Activated T-helper 1 cell treated with Interleukin-2 at 50 U/mL for 16 hours (primary cell): Measurements from ENCODE around the gene ACSL1.
"Not testable (repeated sequence)": the region's sequence is repeated elsewhere in the genome, so short reads cannot be mapped to it uniquely, and the experiment has no call there.

Experiments
- DNase-seq: peaks from one replicate; pipeline ENCODE4 v3.0.0-alpha.2; 2020; ENCODE audit warnings: low read depth

The ACSL1 gene

GRCh38 chr4:184751585-184751956 lies 74.2 kb downstream of the ACSL1 start:
- DNase-seq, result no peak

- no peak for DNase-seq
These were observed 74.7 kb downstream of the ACSL1 start for GRCh38 chr4:184750926-184751584.

GRCh38 chr4:184748251-184748652 lies 77.5 kb downstream of the ACSL1 start:
- no peak for DNase-seq

- no peak for DNase-seq
These were observed 78.5 kb downstream of the ACSL1 start for GRCh38 chr4:184747034-184747830.

- DNase-seq, result peak; percentile 37
These were observed 79.7 kb downstream of the ACSL1 start for GRCh38 chr4:184745831-184746795.

- DNase-seq, result no peak
These were observed 81.5 kb downstream of the ACSL1 start for GRCh38 chr4:184744236-184744635.

GRCh38 chr4:184743650-184744049 lies 82.1 kb downstream of the ACSL1 start:
- DNase-seq, result no peak

- not testable (repeated sequence) for DNase-seq
These were observed 84.1 kb downstream of the ACSL1 start for GRCh38 chr4:184741651-184742050.

GRCh38 chr4:184740980-184741391 lies 84.8 kb downstream of the ACSL1 start:
- no peak for DNase-seq

- DNase-seq, result not testable (repeated sequence)
These were observed 86.2 kb downstream of the ACSL1 start for GRCh38 chr4:184739575-184739974.

GRCh38 chr4:184734758-184735157 lies 91.0 kb downstream of the ACSL1 start:
- DNase-seq, result no peak

GRCh38 chr4:184733654-184734524 lies 91.9 kb downstream of the ACSL1 start, which contains the start of gene CENPU:
Gene CENPU, minus strand, starts transcription at chr4:184734096. Its CDS starts 34 bp downstream, at chr4:184734062.
- DNase-seq, result peak; percentile 94

GRCh38 chr4:184732126-184732525 lies 93.6 kb downstream of the ACSL1 start:
- DNase-seq, result no peak

- no peak for DNase-seq
These were observed 94.7 kb downstream of the ACSL1 start for GRCh38 chr4:184731056-184731455.

- no peak for DNase-seq
These were observed 95.8 kb downstream of the ACSL1 start for GRCh38 chr4:184729946-184730345.

- no peak for DNase-seq
These were observed 96.9 kb downstream of the ACSL1 start for GRCh38 chr4:184728858-184729257.

GRCh38 chr4:184727430-184727829 lies 98.3 kb downstream of the ACSL1 start:
- DNase-seq, result no peak

GRCh38 chr4:184722798-184723197 lies 103.0 kb downstream of the ACSL1 start:
- no peak for DNase-seq

- no peak for DNase-seq
These were observed 104.5 kb downstream of the ACSL1 start for GRCh38 chr4:184721254-184721653.

GRCh38 chr4:184719407-184719806 lies 106.4 kb downstream of the ACSL1 start:
- DNase-seq, result no peak

GRCh38 chr4:184715526-184715925 lies 110.2 kb downstream of the ACSL1 start:
- no peak for DNase-seq
